Cardiac muscle cell (in vitro differentiated cells and primary cell): ENCODE results near the gene TMEM26. TPM values are rescaled to one million over a fixed set of nuclear protein-coding genes. Genes with fewer than 3 reads are reported as not detected.

Experiments used
- DNase-seq, 2 donors: peaks; one replicate each; pipeline versions ENCODE4 v3.0.0 to v3.0.0-alpha.2; 2010 to 2017; ENCODE audit warnings: low read depth in 1 of 2, low spot score in 1 of 2
- H3K27ac ChIP-seq: fragments of 200-600 bp; sonication (generic); 2 replicates; pipeline ENCODE4 v1.5.1; 2016
- H3K27me3 ChIP-seq: fragments of 200-600 bp; sonication (generic); 2 replicates; pipeline ENCODE4 v1.6.0; 2016; ENCODE audit warnings: control low read depth
- H3K36me3 ChIP-seq: fragments of 200-600 bp; sonication (generic); 2 replicates; pipeline ENCODE4 v1.5.1; 2016; ENCODE audit warnings: control low read depth
- H3K4me1 ChIP-seq: fragments of 200-600 bp; sonication (generic); 2 replicates; pipeline ENCODE4 v1.8.1; 2017; ENCODE audit warnings: low read depth, mild to moderate bottlenecking, mixed run types
- H3K4me3 ChIP-seq: fragments of 200-600 bp; sonication (generic); 2 replicates; pipeline ENCODE4 v1.5.1; 2016; ENCODE audit warnings: mild to moderate bottlenecking
- H3K9me3 ChIP-seq: fragments of 200-600 bp; sonication (generic); 2 replicates; pipeline ENCODE4 v1.5.1; 2017; ENCODE audit warnings: low read depth, mild to moderate bottlenecking, control low read depth
- polyA plus RNA-seq: library from polyadenylated mRNA; unstranded; fragments of >200 nt; fragmentation: Nextera tagmentation; extraction: Ambion mirVana; gene quantifications from 2 replicates; pipeline ENCODE4 v1.2.1, GENCODE V29; 2016
- total RNA-seq: library from RNA; depleted of rRNA; stranded (reverse); fragments of >200 nt; gene quantifications from 2 replicates; pipeline ENCODE4 v1.2.3, GENCODE V29; 2016
- TF ChIP-seq, protein P1 (sequence below): IDR thresholded peaks from 2 replicates; pipeline ENCODE4 v1.5.1; 2012; ENCODE audit warnings: low read depth, mild to moderate bottlenecking, low read length

The TMEM26 gene
- total and polyA plus RNA-seq, 2 experiments from 2014 or later = 1.1 to 1.2 TPM

DNA sequence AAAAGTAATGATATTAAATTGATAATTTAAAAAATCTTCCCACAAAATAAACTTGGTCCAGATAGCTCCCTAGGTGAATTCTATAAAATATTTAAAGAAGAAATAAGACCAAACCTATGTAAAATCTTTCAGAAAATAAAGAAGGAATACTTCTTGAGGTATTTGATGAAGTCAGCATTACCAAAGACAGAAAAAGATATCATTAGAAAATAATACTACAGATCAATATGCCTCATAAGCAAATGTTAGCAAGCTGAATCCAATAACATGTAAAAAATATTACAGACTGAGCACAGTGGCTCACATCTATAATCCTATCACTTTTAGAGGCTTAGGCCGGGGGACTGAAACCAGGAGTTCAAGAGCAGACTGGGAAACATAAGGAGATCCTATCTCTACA lies 30.0 kb downstream of the TMEM26 start:
- no peak overlapping the region for H3K4me3 ChIP-seq
- no peaks in the 10 kb centered on the region for H3K4me1 ChIP-seq
- no peak overlapping the region for H3K27ac ChIP-seq
- no peaks in the 10 kb centered on the region for H3K27me3 ChIP-seq
- no peaks in the 10 kb centered on the region for H3K36me3 ChIP-seq
- no peaks in the 10 kb centered on the region for H3K9me3 ChIP-seq
- no peak for DNase-seq
- TF ChIP-seq, protein P1, sequence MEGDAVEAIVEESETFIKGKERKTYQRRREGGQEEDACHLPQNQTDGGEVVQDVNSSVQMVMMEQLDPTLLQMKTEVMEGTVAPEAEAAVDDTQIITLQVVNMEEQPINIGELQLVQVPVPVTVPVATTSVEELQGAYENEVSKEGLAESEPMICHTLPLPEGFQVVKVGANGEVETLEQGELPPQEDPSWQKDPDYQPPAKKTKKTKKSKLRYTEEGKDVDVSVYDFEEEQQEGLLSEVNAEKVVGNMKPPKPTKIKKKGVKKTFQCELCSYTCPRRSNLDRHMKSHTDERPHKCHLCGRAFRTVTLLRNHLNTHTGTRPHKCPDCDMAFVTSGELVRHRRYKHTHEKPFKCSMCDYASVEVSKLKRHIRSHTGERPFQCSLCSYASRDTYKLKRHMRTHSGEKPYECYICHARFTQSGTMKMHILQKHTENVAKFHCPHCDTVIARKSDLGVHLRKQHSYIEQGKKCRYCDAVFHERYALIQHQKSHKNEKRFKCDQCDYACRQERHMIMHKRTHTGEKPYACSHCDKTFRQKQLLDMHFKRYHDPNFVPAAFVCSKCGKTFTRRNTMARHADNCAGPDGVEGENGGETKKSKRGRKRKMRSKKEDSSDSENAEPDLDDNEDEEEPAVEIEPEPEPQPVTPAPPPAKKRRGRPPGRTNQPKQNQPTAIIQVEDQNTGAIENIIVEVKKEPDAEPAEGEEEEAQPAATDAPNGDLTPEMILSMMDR = no peak

DNA sequence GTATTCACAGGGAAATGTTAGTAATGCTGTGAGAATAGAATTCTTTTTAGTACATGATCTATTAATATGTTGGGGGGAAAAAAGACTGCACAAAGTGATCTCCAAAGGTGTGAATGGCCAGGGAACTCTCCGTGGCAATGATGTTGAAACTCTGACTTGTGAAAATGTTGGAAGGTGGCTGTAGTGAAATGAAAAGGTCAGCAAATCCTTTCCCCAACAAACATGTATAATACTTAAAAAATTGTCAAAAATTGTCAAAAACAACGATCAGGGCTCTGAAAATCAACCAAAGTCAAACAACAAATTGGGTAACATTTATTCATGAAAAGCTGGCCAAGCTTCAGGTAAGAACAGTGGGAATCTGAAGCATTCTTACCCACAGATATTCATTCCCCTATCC lies 35.5 kb downstream of the TMEM26 start:
- H3K27ac ChIP-seq = no peak overlapping the region
- DNase-seq = no peak
- TF ChIP-seq, protein P1 = no peak
- H3K4me1 ChIP-seq = no peaks in the 10 kb centered on the region
- no peaks in the 10 kb centered on the region for H3K27me3 ChIP-seq
- H3K4me3 ChIP-seq = no peak overlapping the region
- no peaks in the 10 kb centered on the region for H3K36me3 ChIP-seq
- no peaks in the 10 kb centered on the region for H3K9me3 ChIP-seq

DNA sequence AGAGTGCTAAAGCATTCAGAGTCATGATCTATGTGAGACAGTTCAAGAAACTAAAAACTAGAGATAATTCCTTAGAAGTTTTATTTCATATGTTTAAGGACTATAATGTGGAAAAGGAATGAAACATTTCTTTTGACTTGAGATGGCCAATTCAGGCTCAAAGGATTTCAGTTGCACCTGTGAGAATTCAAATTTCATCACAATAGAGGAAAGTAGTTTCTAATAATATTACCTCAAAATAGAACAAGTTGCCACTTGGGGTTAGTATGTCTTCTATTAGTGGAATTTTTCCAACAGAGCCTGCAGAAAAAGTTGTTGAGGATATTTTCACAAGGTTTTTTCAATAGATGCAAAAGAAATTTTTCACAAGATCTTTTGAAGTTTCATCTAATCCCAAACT lies 37.4 kb downstream of the TMEM26 start:
- Histone ChIP-seq H3K27ac (no peak overlapping the region), H3K9me3 (no peaks in the 10 kb centered on the region), H3K27me3 (no peaks in the 10 kb centered on the region), H3K4me3 (no peak overlapping the region), H3K4me1 (no peaks in the 10 kb centered on the region), H3K36me3 (no peaks in the 10 kb centered on the region)
- DNase-seq = no peak
- TF ChIP-seq, protein P1 = no peak

DNA sequence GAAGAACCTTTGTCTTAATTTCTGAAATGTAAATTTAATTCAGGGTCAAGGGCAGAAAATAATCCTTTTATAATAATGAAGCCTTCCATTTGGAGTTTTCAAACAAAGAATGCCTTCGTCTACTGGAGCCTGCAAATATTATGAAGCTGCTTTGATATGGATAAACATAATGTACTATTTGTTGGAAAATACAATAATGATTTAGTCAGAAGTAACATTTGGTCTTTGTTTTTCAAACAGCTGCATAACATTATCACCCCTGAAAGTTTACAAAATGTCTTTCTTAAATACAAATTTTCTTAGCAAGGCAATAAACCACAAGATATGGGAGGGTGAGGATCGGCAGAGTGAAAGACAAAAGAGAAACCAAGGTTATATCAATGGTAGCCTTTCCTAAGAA lies 41.5 kb downstream of the TMEM26 start:
- TF ChIP-seq, protein P1 = no peak
- Histone ChIP-seq H3K27me3 (no peaks in the 10 kb centered on the region), H3K4me1 (peaks cover 7% of the 10 kb centered on the region), H3K4me3 (no peak overlapping the region), H3K9me3 (no peaks in the 10 kb centered on the region), H3K27ac (no peak overlapping the region), H3K36me3 (no peaks in the 10 kb centered on the region)
- no peak for DNase-seq

DNA sequence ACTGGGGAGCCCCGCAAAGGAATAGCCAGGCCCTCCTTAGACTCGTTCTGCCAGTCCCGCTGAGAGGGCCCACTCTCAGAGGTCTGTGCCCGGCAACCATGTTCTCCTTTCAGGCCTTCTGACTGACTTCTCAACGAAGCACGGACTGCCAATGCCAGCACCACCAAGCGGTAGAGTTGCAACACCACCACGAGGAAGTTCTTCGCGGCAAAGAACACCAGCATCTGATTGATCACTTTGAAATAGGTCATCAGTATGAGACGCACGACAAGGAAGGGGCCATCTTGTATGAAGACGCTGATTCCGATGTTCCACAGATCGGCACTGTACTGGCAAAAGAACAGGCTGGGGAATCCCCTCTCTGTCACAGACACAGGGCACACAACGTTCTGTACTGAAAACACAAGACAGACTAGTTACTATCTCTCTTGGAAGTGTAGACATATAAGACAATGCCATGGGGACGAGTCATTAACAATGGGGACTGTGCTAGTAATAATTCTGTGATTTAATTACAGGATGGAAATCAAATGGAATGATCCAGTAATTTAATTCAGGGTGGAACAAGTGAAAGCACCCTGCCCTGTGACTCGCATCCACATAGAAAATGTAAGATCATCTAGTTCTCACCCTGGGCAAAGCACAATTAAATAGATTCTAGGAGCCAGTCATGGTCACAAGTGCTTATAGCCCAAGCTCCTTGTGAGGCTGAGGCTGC lies 42.7 kb downstream of the TMEM26 start:
- Histone ChIP-seq H3K27me3 (no peaks in the 10 kb centered on the region), H3K4me1 (peaks cover 7% of the 10 kb centered on the region), H3K27ac (no peak overlapping the region), H3K9me3 (no peaks in the 10 kb centered on the region), H3K4me3 (no peak overlapping the region), H3K36me3 (no peaks in the 10 kb centered on the region)
- TF ChIP-seq, protein P1 = no peak
- DNase-seq = no peak
